Measurements from ENCODE around the gene TBCE.
"Not testable (repeated sequence)": the region's sequence is repeated elsewhere in the genome, so short reads cannot be mapped to it uniquely, and the experiment has no call there.

TBCE gene

GRCh38 chr1:235455097-235455496, 87.9 kb downstream of the TBCE start:
- DNase-seq (ENCODE audit: low read depth), result no peak

- DNase-seq (ENCODE audit: low read depth), result no peak
Observed at GRCh38 chr1:235455823-235456222, 88.6 kb downstream of the TBCE start.

- DNase-seq (ENCODE audit: low read depth), result not testable (repeated sequence)
Observed at GRCh38 chr1:235457856-235458255, 90.6 kb downstream of the TBCE start.

GRCh38 chr1:235460770-235461169, 93.5 kb downstream of the TBCE start:
- DNase-seq (ENCODE audit: low read depth), result no peak

- no peak for DNase-seq (ENCODE audit: low read depth)
Observed at GRCh38 chr1:235461954-235462353, 94.7 kb downstream of the TBCE start.

- not testable (repeated sequence) for DNase-seq (ENCODE audit: low read depth)
Observed at GRCh38 chr1:235462832-235463231, 95.6 kb downstream of the TBCE start.

- no peak for DNase-seq (ENCODE audit: low read depth)
Observed at GRCh38 chr1:235465066-235465465, 97.8 kb downstream of the TBCE start.

- DNase-seq (ENCODE audit: low read depth), result no peak
Observed at GRCh38 chr1:235468004-235468403, 100.8 kb downstream of the TBCE start.

GRCh38 chr1:235468970-235469369, 101.7 kb downstream of the TBCE start:
- no peak for DNase-seq (ENCODE audit: low read depth)

- not testable (repeated sequence) for DNase-seq (ENCODE audit: low read depth)
Observed at GRCh38 chr1:235469897-235470296, 102.7 kb downstream of the TBCE start.

- DNase-seq (ENCODE audit: low read depth), result no peak
Observed at GRCh38 chr1:235470741-235471439, 103.7 kb downstream of the TBCE start.

- no peak for DNase-seq (ENCODE audit: low read depth)
Observed at GRCh38 chr1:235473806-235474205, 106.6 kb downstream of the TBCE start.

GRCh38 chr1:235483090-235483489, 115.9 kb downstream of the TBCE start:
- DNase-seq (ENCODE audit: low read depth), result no peak

- DNase-seq (ENCODE audit: low read depth), result no peak
Observed at GRCh38 chr1:235485558-235485957, 118.3 kb downstream of the TBCE start.

- DNase-seq (ENCODE audit: low read depth), result no peak
Observed at GRCh38 chr1:235486321-235486720, 119.1 kb downstream of the TBCE start.

- DNase-seq (ENCODE audit: low read depth), result no peak
Observed at GRCh38 chr1:235491644-235492043, 124.4 kb downstream of the TBCE start.

- no peak for DNase-seq (ENCODE audit: low read depth)
Observed at GRCh38 chr1:235494531-235494930, 127.3 kb downstream of the TBCE start.

- no peak for DNase-seq (ENCODE audit: low read depth)
Observed at GRCh38 chr1:235495030-235495429, 127.8 kb downstream of the TBCE start.

GRCh38 chr1:235495551-235495950, 128.3 kb downstream of the TBCE start:
- DNase-seq (ENCODE audit: low read depth), result no peak

GRCh38 chr1:235500971-235501540, 133.8 kb downstream of the TBCE start:
- DNase-seq (ENCODE audit: low read depth), result no peak

All from T follicular helper cell (primary cell).